Urothelium cell line (cell line): ENCODE results near the gene ATG10.
"Not testable (repeated sequence)": the region's sequence is repeated elsewhere in the genome, so short reads cannot be mapped to it uniquely, and the experiment has no call there.

Experiments used
- DNase-seq: peaks from one replicate; pipeline ENCODE4 v3.0.0; 2011; ENCODE audit warnings: low spot score, mixed read lengths
- FAIRE-seq: peaks from 2 replicates; lab custom pipeline; 2011; peaks lifted over from hg19 to GRCh38; lab: Jason Lieb, UNC

Gene ATG10

GRCh38 chr5:81971712-81972491 is at the start of gene ATG10:
Gene ATG10, plus strand, starts transcription at chr5:81972023. Its CDS starts 15,548 bp downstream, at chr5:81987571.
- peak; percentile 97 for DNase-seq
- FAIRE-seq: peak; percentile 93

DNA sequence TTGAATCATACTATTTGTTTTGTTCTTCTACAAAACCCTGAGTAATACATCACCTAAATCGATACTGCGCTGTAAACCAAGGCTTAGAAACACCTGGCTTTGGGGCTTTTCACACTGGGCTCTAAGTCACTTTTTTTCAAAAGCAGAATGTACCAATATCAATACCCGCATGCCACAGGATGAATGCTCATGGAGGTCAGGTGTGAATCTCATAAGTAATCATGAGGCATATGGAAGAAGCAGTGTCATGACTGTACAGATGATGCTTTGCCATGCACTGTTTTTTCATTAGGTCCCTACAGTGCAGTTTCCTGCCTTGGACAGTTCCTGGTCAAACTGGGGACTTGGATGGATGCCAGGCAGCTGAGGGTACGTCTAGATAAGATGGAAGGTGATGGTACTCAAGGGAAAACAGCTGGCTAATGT is 49.0 kb upstream of the ATG10 start:
- no peak for DNase-seq

GRCh38 chr5:81924442-81924841 is 47.4 kb upstream of the ATG10 start:
- FAIRE-seq (no peak), DNase-seq (no peak)

More for the DNA sequence above, 49.0 kb upstream of the ATG10 start:
- no peak for FAIRE-seq

DNA sequence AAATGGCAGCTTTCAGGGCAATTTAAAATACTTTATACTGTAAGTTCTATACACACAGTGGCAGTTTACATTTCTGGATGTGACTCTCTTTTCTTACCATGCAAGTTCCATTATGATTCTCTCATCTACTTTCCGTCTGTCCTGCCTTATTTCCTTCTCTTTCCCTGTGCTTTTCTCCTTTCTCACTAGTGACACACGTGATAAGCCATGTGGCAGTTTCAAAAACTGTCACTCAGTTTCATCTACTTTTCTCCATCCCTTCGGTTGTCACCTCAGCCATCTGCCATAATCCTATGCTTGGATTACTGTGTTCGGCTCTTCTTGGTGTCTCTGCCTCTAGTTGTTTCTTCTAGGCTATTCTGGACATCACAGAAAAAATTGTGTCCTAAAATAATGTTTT is 46.8 kb upstream of the ATG10 start:
- FAIRE-seq (no peak), DNase-seq (no peak)

GRCh38 chr5:81925981-81926380 is 45.8 kb upstream of the ATG10 start:
- FAIRE-seq (no peak), DNase-seq (no peak)

GRCh38 chr5:81936066-81936465 is 35.8 kb upstream of the ATG10 start:
- DNase-seq (no peak), FAIRE-seq (no peak)

GRCh38 chr5:81936750-81937149 is 35.1 kb upstream of the ATG10 start:
- FAIRE-seq: no peak
- DNase-seq: no peak

- FAIRE-seq (no peak), DNase-seq (no peak)
These were observed 29.1 kb upstream of the ATG10 start for GRCh38 chr5:81942746-81943145.

- DNase-seq: no peak
- FAIRE-seq: no peak
These were observed 23.5 kb upstream of the ATG10 start for GRCh38 chr5:81948349-81948748.

DNA sequence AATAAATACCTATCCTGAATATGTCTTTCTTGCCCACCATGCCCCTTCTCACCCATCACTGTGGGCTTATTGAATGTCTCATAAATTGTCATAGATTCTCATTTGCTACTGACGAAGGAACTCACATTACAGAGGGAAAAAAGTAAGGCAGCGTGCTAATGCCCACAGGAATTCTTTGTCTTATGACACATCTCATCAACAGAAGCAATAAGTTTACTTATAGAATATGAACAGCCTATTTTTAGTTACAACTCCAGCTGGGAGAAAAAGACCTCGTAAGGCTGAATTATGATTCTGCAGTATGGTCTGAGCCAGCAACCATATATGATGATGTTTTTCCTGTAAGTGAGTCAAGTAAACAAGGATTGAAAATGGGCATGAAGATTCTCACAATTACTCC is 22.4 kb upstream of the ATG10 start:
- DNase-seq (no peak), FAIRE-seq (no peak)

- no peak for FAIRE-seq
- no peak for DNase-seq
These were observed 20.8 kb upstream of the ATG10 start for GRCh38 chr5:81950996-81951395.

DNA sequence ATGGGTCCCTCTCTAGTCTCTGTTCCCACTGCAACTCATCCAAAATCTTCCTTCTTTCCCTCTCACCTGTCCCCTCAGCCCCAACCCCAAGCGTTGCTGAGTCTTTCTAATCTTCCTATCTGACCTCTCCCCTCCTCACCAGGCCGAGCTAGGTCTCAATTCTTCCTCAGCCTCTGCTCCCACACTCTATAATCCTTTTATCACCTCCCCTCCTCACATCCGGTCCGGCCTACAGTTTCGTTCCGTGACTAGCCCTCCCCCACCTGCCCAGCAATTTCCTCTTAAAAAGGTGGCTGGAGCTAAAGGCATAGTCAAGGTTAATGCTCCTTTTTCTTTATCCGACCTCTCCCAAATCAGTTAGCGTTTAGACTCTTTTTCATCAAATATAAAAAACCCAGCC is 17.0 kb upstream of the ATG10 start:
- FAIRE-seq, DNase-seq: not testable (repeated sequence)

DNA sequence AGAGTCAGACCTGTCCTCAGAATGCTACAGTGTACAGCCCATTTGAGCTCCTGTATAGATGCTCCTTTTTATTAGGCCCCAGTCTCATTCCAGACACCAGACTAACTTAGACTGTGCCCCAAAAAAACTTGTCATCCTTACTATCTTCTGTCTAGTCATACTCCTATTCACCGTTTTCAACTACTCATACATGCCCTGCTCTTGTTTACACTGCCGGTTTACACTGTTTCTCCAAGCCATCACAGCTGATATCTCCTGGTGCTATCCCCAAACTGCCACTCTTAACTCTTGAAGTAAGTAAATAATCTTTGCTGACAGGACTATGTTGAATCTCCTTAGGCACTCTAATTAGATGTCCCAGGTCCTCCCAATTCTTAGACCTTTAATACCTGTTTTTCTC is 13.7 kb upstream of the ATG10 start:
- DNase-seq, FAIRE-seq: not testable (repeated sequence)

GRCh38 chr5:81961651-81962440 is 10.0 kb upstream of the ATG10 start:
- FAIRE-seq (no peak), DNase-seq (no peak)

DNA sequence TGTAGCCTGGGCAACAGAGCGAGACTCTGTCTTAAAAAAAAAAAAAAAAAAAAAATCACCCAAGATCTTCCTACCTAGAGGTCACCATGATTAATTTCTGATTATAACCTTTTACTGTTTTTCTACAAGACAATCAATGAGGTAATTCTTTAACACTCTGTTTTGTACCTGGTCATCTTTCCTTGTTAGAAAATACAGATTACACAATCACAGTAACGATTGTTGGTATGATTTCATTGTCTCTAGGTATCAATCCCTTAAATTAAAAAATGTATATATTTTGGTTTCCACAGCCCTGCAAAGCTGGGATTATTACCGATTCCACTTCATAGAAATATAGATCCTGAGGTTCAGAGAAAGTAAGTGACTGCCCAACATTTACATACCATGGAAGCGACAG is 8.3 kb upstream of the ATG10 start:
- DNase-seq (no peak), FAIRE-seq (no peak)

DNA sequence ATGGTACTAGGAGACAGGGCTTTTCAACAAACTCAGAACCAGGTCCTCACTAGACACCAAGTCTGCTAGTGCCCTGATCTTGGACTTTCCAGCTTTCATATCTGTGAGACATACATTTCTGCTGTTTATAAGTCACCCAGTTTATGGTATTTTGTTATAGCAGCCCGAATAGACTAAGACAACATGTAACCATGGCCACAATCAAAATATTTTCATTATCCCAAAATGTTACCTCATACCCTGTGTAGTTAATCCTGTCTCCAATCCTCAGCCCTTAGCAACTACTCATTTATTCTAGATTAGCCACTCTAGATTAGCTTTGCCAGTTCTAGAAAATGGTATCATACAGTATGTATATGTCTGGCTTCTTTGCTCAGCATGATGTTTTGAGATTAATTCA is 6.3 kb upstream of the ATG10 start:
- DNase-seq: no peak
- no peak for FAIRE-seq

GRCh38 chr5:81969226-81969625 is 2.6 kb upstream of the ATG10 start:
- FAIRE-seq (no peak), DNase-seq (no peak)

- FAIRE-seq (no peak), DNase-seq (no peak)
These were observed 1.9 kb upstream of the ATG10 start for GRCh38 chr5:81969912-81970311.

DNA sequence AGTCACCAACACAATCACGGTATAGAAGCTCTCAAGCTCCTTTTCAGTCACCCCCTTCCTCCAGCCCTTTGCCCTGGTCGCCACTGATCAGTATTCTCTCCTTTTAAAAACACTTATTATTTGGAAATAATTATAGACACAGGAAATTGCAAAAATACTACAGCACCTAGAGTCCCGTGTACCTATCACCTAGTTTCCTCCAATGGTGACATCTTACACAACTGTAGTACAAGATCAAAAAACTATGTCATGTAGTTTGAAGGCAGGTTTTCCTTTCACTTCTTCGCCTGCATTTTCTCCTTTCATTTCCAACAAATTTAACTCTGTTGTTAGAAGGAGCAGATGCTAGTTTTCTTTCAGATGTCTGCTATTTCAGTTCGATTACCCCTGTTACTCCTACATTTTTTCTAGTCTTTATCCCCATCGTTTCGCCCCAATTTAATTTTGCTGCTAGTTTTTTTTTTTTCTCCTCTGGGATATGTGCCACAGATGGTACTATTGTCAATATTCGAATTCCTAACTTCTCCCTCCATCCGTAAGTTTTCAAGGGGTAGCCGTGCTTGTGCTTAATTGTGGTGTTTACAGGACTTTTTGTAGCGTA is 612 bp upstream of the ATG10 start:
- DNase-seq (peak; percentile 23), FAIRE-seq (no peak)

DNA sequence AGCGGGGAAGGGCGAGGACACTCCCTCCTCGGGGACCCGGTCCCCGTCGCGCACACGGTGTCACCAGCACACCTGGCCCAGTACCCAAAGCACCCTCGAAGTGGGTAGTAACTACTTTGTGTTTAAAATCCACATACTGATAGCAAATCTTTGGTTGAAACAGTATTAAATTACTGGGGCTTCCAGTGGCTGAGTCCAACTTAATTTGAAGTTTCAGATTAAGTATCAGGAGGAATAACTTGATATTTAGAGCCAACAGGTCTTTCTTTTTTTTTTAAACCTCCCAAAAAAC is 615 bp downstream of the ATG10 start:
- DNase-seq (no peak), FAIRE-seq (no peak)

- DNase-seq: no peak
- FAIRE-seq: no peak
These were observed 8.3 kb downstream of the ATG10 start for GRCh38 chr5:81980160-81980559.
